Fibroblast of villous mesenchyme (primary cell): Measurements from ENCODE around the gene RGS3. TPM values are rescaled to one million over a fixed set of nuclear protein-coding genes. Genes with fewer than 3 reads are reported as not detected.

Experiments used
- DNase-seq: peaks from one replicate; pipeline ENCODE4 v3.0.0-alpha.2; 2010; ENCODE audit warnings: low read depth
- H3K4me3 ChIP-seq: 2 replicates; pipeline ENCODE4 v1.5.1; 2011; ENCODE audit warnings: low read depth, mild to moderate bottlenecking, low read length
- CTCF ChIP-seq: IDR thresholded peaks from 2 replicates; pipeline ENCODE4 v1.5.1; 2012; ENCODE audit warnings: low read depth, mild to moderate bottlenecking, low read length; ENCODE audit not compliant: insufficient read depth
- total RNA-seq: library from RNA; depleted of rRNA; stranded (reverse); fragments of >200 nt; gene quantifications from 2 replicates; pipeline ENCODE4 v1.2.3, GENCODE V29; 2012

Gene RGS3
- total RNA-seq, 1 donor: 37.1 TPM

GRCh38 chr9:113570749-113571711 is 107.5 kb downstream of the RGS3 start:
- peak; percentile 78 for DNase-seq
- no peak overlapping the region for H3K4me3 ChIP-seq
- TF ChIP-seq CTCF: no peak

GRCh38 chr9:113572076-113572861 is 108.7 kb downstream of the RGS3 start:
- TF ChIP-seq CTCF: no peak
- H3K4me3 ChIP-seq: no peak overlapping the region
- DNase-seq: peak; percentile 45

GRCh38 chr9:113573046-113573958 is 109.8 kb downstream of the RGS3 start:
- H3K4me3 ChIP-seq: no peak overlapping the region
- TF ChIP-seq CTCF: no peak
- DNase-seq: no peak

GRCh38 chr9:113573959-113574352 is 110.4 kb downstream of the RGS3 start:
- H3K4me3 ChIP-seq: no peak overlapping the region
- TF ChIP-seq CTCF: no peak
- no peak for DNase-seq

GRCh38 chr9:113574441-113575262 is 111.1 kb downstream of the RGS3 start:
- H3K4me3 ChIP-seq: no peak overlapping the region
- no peak for TF ChIP-seq CTCF
- no peak for DNase-seq
